ENCODE results near the gene PRADC1. TPM values are rescaled to one million over a fixed set of nuclear protein-coding genes. Genes with fewer than 3 reads are reported as not detected.

Gene PRADC1
- total RNA-seq, 1 experiment from 2014 or later = 18.6 TPM

DNA sequence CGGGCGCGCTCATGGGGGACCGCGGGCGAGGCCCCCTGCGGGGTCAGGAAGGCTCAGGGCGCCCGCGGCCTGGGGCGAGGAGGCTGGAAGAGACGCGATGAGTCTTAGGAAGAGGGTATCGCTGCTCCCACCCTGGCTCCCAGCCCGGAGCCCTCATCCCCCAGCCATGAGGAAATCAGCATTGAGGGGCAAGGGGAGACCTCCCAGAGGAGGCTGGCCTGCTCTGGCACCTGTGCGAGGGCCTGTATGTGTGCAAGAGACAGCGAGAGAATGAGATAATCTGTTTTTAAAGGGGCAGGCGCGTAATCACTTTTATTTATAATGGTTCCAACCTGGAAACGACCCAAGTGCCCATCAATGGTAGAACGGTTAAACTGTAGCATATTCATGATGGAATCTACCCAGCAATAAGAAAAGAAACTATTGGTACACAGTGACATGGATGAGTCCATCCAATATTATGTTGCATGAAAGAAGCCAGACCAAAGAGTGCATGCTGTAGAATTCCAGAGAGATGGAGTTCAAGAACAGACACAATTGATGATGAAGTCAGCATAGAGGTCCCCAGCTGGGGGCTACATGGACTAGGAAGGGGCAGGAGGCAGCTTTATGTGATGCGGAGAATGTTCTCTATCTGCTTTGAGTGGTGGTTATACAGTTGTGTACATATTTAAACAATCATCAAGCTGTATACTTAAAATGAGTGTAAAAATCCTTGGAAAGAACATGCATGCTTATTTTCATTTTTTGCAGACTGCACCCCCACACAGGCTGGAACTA lies 36.8 kb upstream of the PRADC1 start:
- in situ Hi-C loops (cut with HindIII; ENCODE audit: low pct_unique_long_range_greater_than_20kb, low sequenced_read_pairs) (no loop called here), intact Hi-C loops (cut with micrococcal nuclease; ENCODE audit: unreplicated experiment) (no loop called here)
- Histone ChIP-seq H3K4me1 (ENCODE audit: control insufficient read depth, insufficient read depth, low read length) (peaks cover 4% of the 10 kb centered on the region; the same call in 1 of the 2 replicates), H3K27me3 (ENCODE audit: control insufficient read depth, insufficient read depth, low read length) (no peaks in the 10 kb centered on the region), H3K36me3 (ENCODE audit: control insufficient read depth, insufficient read depth, low read length) (no peaks in the 10 kb centered on the region; the same call in 1 of the 2 replicates), H3K9me3 (ENCODE audit: control insufficient read depth, insufficient read depth, low read depth, low read length) (no peaks in the 10 kb centered on the region), H3K4me3 (ENCODE audit: low read depth in 2 of 2, low read length in 2 of 2) (peak overlapping the region; percentile 43 to 52), H3K27ac (ENCODE audit: low read length) (no peak overlapping the region; the same call in 1 of the 2 replicates)
- TF ChIP-seq TCF7L2 (IDR thresholded peaks at IDR 0.05; ENCODE audit: low read depth, low read length) = no peak
- TF ChIP-seq POLR2AphosphoS5 (IDR thresholded peaks at IDR 0.05; ENCODE audit: low read depth, low read length) = no peak
- TF ChIP-seq, protein P1, sequence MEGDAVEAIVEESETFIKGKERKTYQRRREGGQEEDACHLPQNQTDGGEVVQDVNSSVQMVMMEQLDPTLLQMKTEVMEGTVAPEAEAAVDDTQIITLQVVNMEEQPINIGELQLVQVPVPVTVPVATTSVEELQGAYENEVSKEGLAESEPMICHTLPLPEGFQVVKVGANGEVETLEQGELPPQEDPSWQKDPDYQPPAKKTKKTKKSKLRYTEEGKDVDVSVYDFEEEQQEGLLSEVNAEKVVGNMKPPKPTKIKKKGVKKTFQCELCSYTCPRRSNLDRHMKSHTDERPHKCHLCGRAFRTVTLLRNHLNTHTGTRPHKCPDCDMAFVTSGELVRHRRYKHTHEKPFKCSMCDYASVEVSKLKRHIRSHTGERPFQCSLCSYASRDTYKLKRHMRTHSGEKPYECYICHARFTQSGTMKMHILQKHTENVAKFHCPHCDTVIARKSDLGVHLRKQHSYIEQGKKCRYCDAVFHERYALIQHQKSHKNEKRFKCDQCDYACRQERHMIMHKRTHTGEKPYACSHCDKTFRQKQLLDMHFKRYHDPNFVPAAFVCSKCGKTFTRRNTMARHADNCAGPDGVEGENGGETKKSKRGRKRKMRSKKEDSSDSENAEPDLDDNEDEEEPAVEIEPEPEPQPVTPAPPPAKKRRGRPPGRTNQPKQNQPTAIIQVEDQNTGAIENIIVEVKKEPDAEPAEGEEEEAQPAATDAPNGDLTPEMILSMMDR (IDR thresholded peaks at IDR 0.05) = no peak
- no peak for TF ChIP-seq SIN3A (IDR thresholded peaks at IDR 0.05; ENCODE audit: borderline replicate concordance, insufficient read depth, low read depth, low read length)
- TF ChIP-seq, protein P2, sequence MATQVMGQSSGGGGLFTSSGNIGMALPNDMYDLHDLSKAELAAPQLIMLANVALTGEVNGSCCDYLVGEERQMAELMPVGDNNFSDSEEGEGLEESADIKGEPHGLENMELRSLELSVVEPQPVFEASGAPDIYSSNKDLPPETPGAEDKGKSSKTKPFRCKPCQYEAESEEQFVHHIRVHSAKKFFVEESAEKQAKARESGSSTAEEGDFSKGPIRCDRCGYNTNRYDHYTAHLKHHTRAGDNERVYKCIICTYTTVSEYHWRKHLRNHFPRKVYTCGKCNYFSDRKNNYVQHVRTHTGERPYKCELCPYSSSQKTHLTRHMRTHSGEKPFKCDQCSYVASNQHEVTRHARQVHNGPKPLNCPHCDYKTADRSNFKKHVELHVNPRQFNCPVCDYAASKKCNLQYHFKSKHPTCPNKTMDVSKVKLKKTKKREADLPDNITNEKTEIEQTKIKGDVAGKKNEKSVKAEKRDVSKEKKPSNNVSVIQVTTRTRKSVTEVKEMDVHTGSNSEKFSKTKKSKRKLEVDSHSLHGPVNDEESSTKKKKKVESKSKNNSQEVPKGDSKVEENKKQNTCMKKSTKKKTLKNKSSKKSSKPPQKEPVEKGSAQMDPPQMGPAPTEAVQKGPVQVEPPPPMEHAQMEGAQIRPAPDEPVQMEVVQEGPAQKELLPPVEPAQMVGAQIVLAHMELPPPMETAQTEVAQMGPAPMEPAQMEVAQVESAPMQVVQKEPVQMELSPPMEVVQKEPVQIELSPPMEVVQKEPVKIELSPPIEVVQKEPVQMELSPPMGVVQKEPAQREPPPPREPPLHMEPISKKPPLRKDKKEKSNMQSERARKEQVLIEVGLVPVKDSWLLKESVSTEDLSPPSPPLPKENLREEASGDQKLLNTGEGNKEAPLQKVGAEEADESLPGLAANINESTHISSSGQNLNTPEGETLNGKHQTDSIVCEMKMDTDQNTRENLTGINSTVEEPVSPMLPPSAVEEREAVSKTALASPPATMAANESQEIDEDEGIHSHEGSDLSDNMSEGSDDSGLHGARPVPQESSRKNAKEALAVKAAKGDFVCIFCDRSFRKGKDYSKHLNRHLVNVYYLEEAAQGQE (IDR thresholded peaks at IDR 0.05; ENCODE audit: insufficient read depth in 1 of 2, low read depth in 2 of 2, low read length in 1 of 2) = no peak
- POLR2A ChIA-PET = no interaction called here
- CTCF ChIA-PET = interaction anchor here (0.5 kb wide), 1 partner anchor 93 kb away, joined by 11 read pairs; no protein-coding TSS in a partner anchor
- no TSS peak for BruUV-seq (replicated peaks)
- DNase-seq (ENCODE audit: low read depth, low spot score) (no peak), ATAC-seq (no peak)

DNA sequence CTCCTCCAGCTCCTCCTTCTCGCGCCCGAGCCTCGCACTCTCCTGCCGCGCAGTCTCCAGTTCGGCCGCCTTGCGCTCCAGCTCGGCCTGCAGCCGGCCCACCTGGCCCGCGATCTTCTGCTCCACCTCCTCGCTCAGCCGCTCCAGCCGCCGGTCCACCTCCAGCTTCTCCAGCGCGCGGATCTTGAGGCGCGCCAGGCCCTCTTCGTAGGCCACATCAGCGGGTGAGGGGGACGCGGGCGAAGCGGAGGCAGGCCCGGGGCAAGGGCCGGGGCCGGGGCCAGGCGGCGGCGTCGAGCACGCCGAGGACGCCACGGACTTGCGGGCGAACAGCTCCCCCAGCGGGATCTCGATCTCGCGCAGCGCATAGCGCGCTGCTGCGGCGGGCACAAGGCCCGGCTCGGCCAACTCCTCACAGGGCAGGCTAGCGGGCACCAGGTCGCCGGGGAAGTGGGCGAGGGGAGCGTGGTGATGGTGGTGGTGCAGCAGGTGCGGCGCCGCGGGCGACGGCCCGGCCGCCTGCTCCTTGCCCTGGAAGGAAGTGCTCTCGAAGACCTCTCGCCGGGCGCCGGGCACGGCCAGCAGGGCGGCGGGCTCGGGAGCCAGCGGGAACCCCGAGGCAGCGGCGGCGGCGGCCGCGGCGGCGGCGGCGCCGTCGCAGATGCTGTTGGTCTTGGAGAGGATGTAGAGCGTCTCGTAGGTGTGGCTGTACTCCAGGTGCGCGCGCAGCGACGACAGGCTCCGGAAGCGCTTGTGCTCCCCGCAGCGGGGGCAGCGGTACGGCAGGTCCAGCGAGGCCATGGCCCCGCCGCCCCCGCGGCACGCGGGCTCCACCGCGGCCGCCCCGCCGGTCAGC lies 36.0 kb upstream of the PRADC1 start:
- H3K9me3 ChIP-seq (ENCODE audit: control insufficient read depth, insufficient read depth, low read depth, low read length) = no peaks in the 10 kb centered on the region
- ATAC-seq (peak; percentile 83), DNase-seq (ENCODE audit: low read depth, low spot score) (no peak)
- ChIA-PET CTCF (no interaction called here), POLR2A (no interaction called here)
- TF ChIP-seq, protein P2 (IDR thresholded peaks at IDR 0.05; ENCODE audit: insufficient read depth in 1 of 2, low read depth in 2 of 2, low read length in 1 of 2) = no peak
- TF ChIP-seq, protein P1 (IDR thresholded peaks at IDR 0.05) = peak; percentile 58
- H3K27me3 ChIP-seq (ENCODE audit: control insufficient read depth, insufficient read depth, low read length) = no peaks in the 10 kb centered on the region
- H3K27ac ChIP-seq (ENCODE audit: low read length) = no peak overlapping the region
- peaks cover 4% of the 10 kb centered on the region; the same call in 1 of the 2 replicates for H3K4me1 ChIP-seq (ENCODE audit: control insufficient read depth, insufficient read depth, low read length)
- no TSS peak for BruUV-seq (replicated peaks)
- H3K4me3 ChIP-seq (ENCODE audit: low read depth in 2 of 2, low read length in 2 of 2) = peak overlapping the region; percentile 43 to 52
- no peaks in the 10 kb centered on the region; the same call in 1 of the 2 replicates for H3K36me3 ChIP-seq (ENCODE audit: control insufficient read depth, insufficient read depth, low read length)
- intact Hi-C loops (cut with micrococcal nuclease; ENCODE audit: unreplicated experiment) (no loop called here), in situ Hi-C loops (cut with HindIII; ENCODE audit: low pct_unique_long_range_greater_than_20kb, low sequenced_read_pairs) (no loop called here)
